ENCODE results near the gene CERT1. TPM values are rescaled to one million over a fixed set of nuclear protein-coding genes. Genes with fewer than 3 reads are reported as not detected.

Gene CERT1
- total RNA-seq, 6 donors from 2014 or later, result 22.3 to 79.3 (median 58.0) TPM

GRCh38 chr5:75331095-75332090 is 180.0 kb downstream of the CERT1 start:
- no peaks in the 10 kb centered on the region for H3K9me3 ChIP-seq
- no peak for DNase-seq
- H3K27ac ChIP-seq, result no peak overlapping the region
- H3K4me3 ChIP-seq, result no peak overlapping the region
- 62 to 69% methylated on average over 4 of the region's 4 CpGs for WGBS, 2 donors
- no peak for ATAC-seq (ENCODE audit: low FRiP score in 2 of 2)
- no peaks in the 10 kb centered on the region for H3K27me3 ChIP-seq
- H3K36me3 ChIP-seq, result no peaks in the 10 kb centered on the region
- TF ChIP-seq POLR2A (IDR thresholded peaks at IDR 0.05), result no peak
- H3K4me1 ChIP-seq, result peaks cover 4 to 8% (median 6%) of the 10 kb centered on the region in 4 donors

GRCh38 chr5:75330404-75330803 is 181.0 kb downstream of the CERT1 start:
- Histone ChIP-seq H3K4me1 (no peaks in the 10 kb centered on the region), H3K4me3 (no peak overlapping the region), H3K27me3 (no peaks in the 10 kb centered on the region), H3K27ac (no peak overlapping the region), H3K9me3 (no peaks in the 10 kb centered on the region), H3K36me3 (no peaks in the 10 kb centered on the region)
- TF ChIP-seq POLR2AphosphoS5 (IDR thresholded peaks at IDR 0.05), result no peak
- no peak for TF ChIP-seq POLR2A (IDR thresholded peaks at IDR 0.05)
- no peak for TF ChIP-seq CTCF (IDR thresholded peaks at IDR 0.05)
- TF ChIP-seq EP300 (IDR thresholded peaks at IDR 0.05), result no peak
- WGBS, 2 donors, result 89 to 97% methylated on average over 7 of the region's 7 CpGs
- no peak for ATAC-seq (ENCODE audit: low FRiP score in 2 of 2)
- DNase-seq, result no peak

Small RNA genes within 50 kb of the gene (small RNA-seq; reads per million reads assigned to genes)
- 0 reads per million in 4 donors for gene RNU7-175P

Other genes starting within 250 kb of the CERT1 start
- gene HMGCR, start 174.4 kb downstream of the CERT1 start, total RNA-seq, result 10 to 100 TPM; 29.3 to 93.7 (median 72.5) TPM
- gene POLK, start 262 bp upstream of the CERT1 start, total RNA-seq, result 10 to 100 TPM; 19.2 to 55.3 (median 29.6) TPM
- 1 to 10 TPM in 5 of 6 donors, under 1 TPM in 1; 0.67 to 7.3 (median 4.4) TPM for gene ANKDD1B, start 99.8 kb upstream of the CERT1 start, total RNA-seq
- gene POC5, start 205.8 kb upstream of the CERT1 start, total RNA-seq, result 10 to 100 TPM in 4 of 6 donors, 1 to 10 TPM in 2; 8.9 to 46.2 (median 12.2) TPM